Measurements from ENCODE around the gene CACNA1C. TPM values are rescaled to one million over a fixed set of nuclear protein-coding genes. Genes with fewer than 3 reads are reported as not detected.

CACNA1C gene
- total and polyA plus RNA-seq, 2 of the 4 experiments (the other 2 are of a cell fraction) = 1.6 to 2.6 TPM

DNA sequence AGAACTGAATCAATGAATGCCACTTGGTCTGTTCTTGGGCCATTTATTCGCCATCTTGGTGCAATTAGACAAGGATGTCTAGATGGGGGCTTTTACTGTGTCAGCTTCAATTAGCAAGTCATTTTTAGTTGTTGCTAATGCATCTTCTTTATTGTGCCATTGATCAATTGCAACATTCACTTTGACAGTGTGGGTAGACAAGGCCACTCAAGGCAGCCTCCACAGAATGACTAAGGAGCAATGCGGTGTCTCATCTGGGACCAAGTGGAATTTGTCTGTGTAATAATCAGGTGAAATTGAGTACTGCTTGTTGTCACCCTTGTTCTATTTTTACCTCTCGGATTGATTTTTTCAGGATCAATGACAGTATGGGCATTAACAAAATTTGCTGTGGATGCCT lies 275.9 kb downstream of the CACNA1C start:
- H3K27ac ChIP-seq (ENCODE audit: insufficient read depth, low read length) = no peak overlapping the region
- no peak overlapping the region for H3K14ac ChIP-seq (replicated peaks; ENCODE audit: low read depth, low read length)
- POLR2A ChIA-PET (ENCODE audit: unreplicated experiment) = no interaction called here
- WGBS, 2 experiments (ENCODE audit: extremely low coverage in 2 of 2, insufficient read length in 1 of 2) = 57% methylated on average over 1 of the region's 3 CpGs; no CpG with 5 or more reads in 1 of the 2 experiments
- peaks cover 11% of the 10 kb centered on the region for H3K9me1 ChIP-seq (ENCODE audit: insufficient read depth, low read length)
- no peak overlapping the region for H3K56ac ChIP-seq (ENCODE audit: extremely low read depth, insufficient read depth, low read length)
- CTCF ChIA-PET = no interaction called here
- no peak overlapping the region for H2AFZ ChIP-seq (replicated peaks; ENCODE audit: low read length, poor library complexity)
- H3K9me3 ChIP-seq (ENCODE audit: control insufficient read depth, insufficient read depth, low read length) = no peaks in the 10 kb centered on the region
- no peak overlapping the region for H2AK9ac ChIP-seq (replicated peaks; ENCODE audit: low read depth, low read length, poor library complexity)
- no peak overlapping the region for H3K4ac ChIP-seq (ENCODE audit: low read depth, low read length)
- no peaks in the 10 kb centered on the region for H4K20me1 ChIP-seq (ENCODE audit: insufficient read depth, low read length)
- intact Hi-C loops (cut with micrococcal nuclease) (no loop called here), dilution Hi-C loops (cut with HindIII; ENCODE audit: low sequenced_read_pairs, unreplicated experiment) (no loop called here), in situ Hi-C loops (cut with MboI; ENCODE audit: low sequenced_read_pairs) (no loop called here)
- no peak overlapping the region for H3K4me3 ChIP-seq (ENCODE audit: insufficient read depth, low read depth, low read length)
- H2BK15ac ChIP-seq (ENCODE audit: low read depth, low read length) = no peak overlapping the region
- H3K9ac ChIP-seq (ENCODE audit: low read depth, low read length) = no peak overlapping the region
- ATAC-seq (ENCODE audit: low read depth) = no peak
- H2BK20ac ChIP-seq (ENCODE audit: low read depth, low read length) = no peak overlapping the region
- no peak overlapping the region for H4K5ac ChIP-seq (ENCODE audit: low read depth, low read length)
- peaks cover 3 to 9% of the 10 kb centered on the region in 2 experiments; a peak in 1 of 4 replicates for H3K79me1 ChIP-seq (ENCODE audit: low read depth in 1 of 2, low read length in 2 of 2)
- H4K8ac ChIP-seq (ENCODE audit: low read depth in 2 of 2, low read length in 2 of 2) = no peak overlapping the region
- H3K36me3 ChIP-seq (ENCODE audit: control insufficient read depth, insufficient read depth, low read length) = no peaks in the 10 kb centered on the region
- BruUV-seq (replicated peaks) = no TSS peak
- TF ChIP-seq MAZ (IDR thresholded peaks at IDR 0.05; ENCODE audit: borderline replicate concordance, low read depth, low read length) (no peak), MAFK (IDR thresholded peaks at IDR 0.05; ENCODE audit: low read depth, low read length) (no peak), CEBPB (IDR thresholded peaks at IDR 0.05; ENCODE audit: low read depth, low read length) (no peak), RCOR1 (IDR thresholded peaks at IDR 0.05; ENCODE audit: insufficient replicate concordance, low read length) (no peak), POLR2A (IDR thresholded peaks at IDR 0.05; ENCODE audit: low read depth, low read length) (no peak), FOS (IDR thresholded peaks at IDR 0.05; ENCODE audit: low read depth, low read length) (no peak), CHD1 (IDR thresholded peaks at IDR 0.05; ENCODE audit: low read depth, low read length) (no peak), BHLHE40 (IDR thresholded peaks at IDR 0.05; ENCODE audit: low read depth, low read length) (no peak), RAD21 (IDR thresholded peaks at IDR 0.05; ENCODE audit: low read length) (no peak), RFX5 (IDR thresholded peaks at IDR 0.05; ENCODE audit: low read depth, low read length) (no peak)
- TF ChIP-seq, protein P1, sequence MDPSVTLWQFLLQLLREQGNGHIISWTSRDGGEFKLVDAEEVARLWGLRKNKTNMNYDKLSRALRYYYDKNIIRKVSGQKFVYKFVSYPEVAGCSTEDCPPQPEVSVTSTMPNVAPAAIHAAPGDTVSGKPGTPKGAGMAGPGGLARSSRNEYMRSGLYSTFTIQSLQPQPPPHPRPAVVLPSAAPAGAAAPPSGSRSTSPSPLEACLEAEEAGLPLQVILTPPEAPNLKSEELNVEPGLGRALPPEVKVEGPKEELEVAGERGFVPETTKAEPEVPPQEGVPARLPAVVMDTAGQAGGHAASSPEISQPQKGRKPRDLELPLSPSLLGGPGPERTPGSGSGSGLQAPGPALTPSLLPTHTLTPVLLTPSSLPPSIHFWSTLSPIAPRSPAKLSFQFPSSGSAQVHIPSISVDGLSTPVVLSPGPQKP (IDR thresholded peaks at IDR 0.05; ENCODE audit: borderline replicate concordance, low read depth, low read length) = no peak
- TF ChIP-seq, protein P2, sequence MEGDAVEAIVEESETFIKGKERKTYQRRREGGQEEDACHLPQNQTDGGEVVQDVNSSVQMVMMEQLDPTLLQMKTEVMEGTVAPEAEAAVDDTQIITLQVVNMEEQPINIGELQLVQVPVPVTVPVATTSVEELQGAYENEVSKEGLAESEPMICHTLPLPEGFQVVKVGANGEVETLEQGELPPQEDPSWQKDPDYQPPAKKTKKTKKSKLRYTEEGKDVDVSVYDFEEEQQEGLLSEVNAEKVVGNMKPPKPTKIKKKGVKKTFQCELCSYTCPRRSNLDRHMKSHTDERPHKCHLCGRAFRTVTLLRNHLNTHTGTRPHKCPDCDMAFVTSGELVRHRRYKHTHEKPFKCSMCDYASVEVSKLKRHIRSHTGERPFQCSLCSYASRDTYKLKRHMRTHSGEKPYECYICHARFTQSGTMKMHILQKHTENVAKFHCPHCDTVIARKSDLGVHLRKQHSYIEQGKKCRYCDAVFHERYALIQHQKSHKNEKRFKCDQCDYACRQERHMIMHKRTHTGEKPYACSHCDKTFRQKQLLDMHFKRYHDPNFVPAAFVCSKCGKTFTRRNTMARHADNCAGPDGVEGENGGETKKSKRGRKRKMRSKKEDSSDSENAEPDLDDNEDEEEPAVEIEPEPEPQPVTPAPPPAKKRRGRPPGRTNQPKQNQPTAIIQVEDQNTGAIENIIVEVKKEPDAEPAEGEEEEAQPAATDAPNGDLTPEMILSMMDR (conservative IDR thresholded peaks at IDR 0.05; ENCODE audit: low read depth, low read length) = no peak
- H3K4me2 ChIP-seq (ENCODE audit: low read depth, low read length) = no peak overlapping the region
- no peak for DNase-seq
- H2AK5ac ChIP-seq (ENCODE audit: low read depth, low read length) = no peak overlapping the region
- no peak overlapping the region for H3K23ac ChIP-seq (ENCODE audit: low read depth, low read length)
- H2BK120ac ChIP-seq (ENCODE audit: low read depth, low read length) = no peak overlapping the region
- H3K27me3 ChIP-seq (ENCODE audit: control insufficient read depth, insufficient read depth, low read length) = no peaks in the 10 kb centered on the region
- H4K91ac ChIP-seq (ENCODE audit: insufficient read depth, low read depth, low read length) = no peak overlapping the region
- no peak overlapping the region for H2BK5ac ChIP-seq (ENCODE audit: low read depth, low read length, poor library complexity, severe bottlenecking)
- H3K18ac ChIP-seq (ENCODE audit: low read depth, low read length) = no peak overlapping the region
- H3K4me1 ChIP-seq (ENCODE audit: control insufficient read depth, insufficient read depth, low read length) = peaks cover 16% of the 10 kb centered on the region

Measured in IMR-90 (cell line).